Kidney (tissue), 14 donors: ENCODE measurements around the gene SPACA9. TPM values are rescaled to one million over a fixed set of nuclear protein-coding genes. Genes with fewer than 3 reads are reported as not detected.

Source experiments
- DNase-seq, 5 donors: peaks; one replicate each; pipeline ENCODE4 v3.0.0-alpha.2; 2013 to 2020
- FAIRE-seq: peaks from 2 replicates; lab custom pipeline; 2012; peaks lifted over from hg19 to GRCh38; lab: Jason Lieb, UNC
- H3K27ac ChIP-seq, 2 donors: one replicate each; pipeline ENCODE4 v1.7.0; 2013; ENCODE audit warnings: low read depth in 2 of 2, low read length in 2 of 2, inconsistent platforms in 1 of 2
- H3K27me3 ChIP-seq: one replicate; pipeline ENCODE4 v1.7.1; 2013; ENCODE audit warnings: low read length, inconsistent platforms; ENCODE audit not compliant: control insufficient read depth, insufficient read depth
- H3K36me3 ChIP-seq, 3 donors: one replicate each; pipeline versions ENCODE4 v1.7.0 to v1.7.1; 2013; ENCODE audit warnings: low read length in 3 of 3, control low read depth in 1 of 3, inconsistent platforms in 1 of 3; ENCODE audit not compliant: insufficient read depth in 3 of 3, control insufficient read depth in 2 of 3
- H3K4me1 ChIP-seq, 3 donors: one replicate each; pipeline versions ENCODE4 v1.7.0 to v1.7.1; 2013; ENCODE audit warnings: low read length in 3 of 3, inconsistent platforms in 1 of 3, low read depth in 1 of 3; ENCODE audit not compliant: control insufficient read depth in 2 of 3, insufficient read depth in 2 of 3
- H3K4me3 ChIP-seq, 3 donors: one replicate each; pipeline versions ENCODE4 v1.7.0 to v1.8.1; 2013; ENCODE audit warnings: low read length in 3 of 3, control low read depth in 1 of 3, inconsistent platforms in 1 of 3
- H3K9ac ChIP-seq, 3 donors: one replicate each; pipeline versions ENCODE4 v1.7.0 to v1.7.1; 2013; ENCODE audit warnings: low read length in 3 of 3, control low read depth in 1 of 3, inconsistent platforms in 1 of 3
- H3K9me3 ChIP-seq, 3 donors: one replicate each; pipeline versions ENCODE4 v1.7.0 to v1.7.1; 2013; ENCODE audit warnings: low read length in 3 of 3, control low read depth in 1 of 3, inconsistent platforms in 1 of 3; ENCODE audit not compliant: control insufficient read depth in 2 of 3, insufficient read depth in 1 of 3
- CTCF ChIP-seq: IDR thresholded peaks from 3 replicates; pipeline ENCODE4 v1.5.1; 2012; ENCODE audit warnings: mild to moderate bottlenecking, moderate library complexity, borderline replicate concordance; ENCODE audit not compliant: insufficient read depth; ENCODE audit errors: extremely low read depth
- intact Hi-C: fragments of 100-400 bp; cut with DNase I; formaldehyde crosslinking; loops from one replicate; pipeline ENCODE4 v1.11.1; 2022
- polyA plus RNA-seq: library from polyadenylated mRNA; stranded (reverse); fragments of 350-450 nt; fragmentation: Illumina TruSeq; extraction: RNeasy Lipid Tissue Mini Kit (QIAGEN cat#74804); gene quantifications from one replicate; pipeline ENCODE4 v1.2.3, GENCODE V29; 2014; ENCODE audit warnings: low read depth, low replicate concordance; ENCODE audit not compliant: insufficient read depth
- total RNA-seq: library from RNA; stranded (reverse); fragmentation: NEBNext Ultra II Directional; extraction: Animal tissue kit (Norgen Biotek cat#: 25700); gene quantifications from one replicate; pipeline ENCODE4 v1.2.1, GENCODE V29; 2021
- donor health status: control.
- donor health status: control.
- donor health status: control.
- donor health status: control.
- donor health status: control.
- donor health status: DM: yes; HTN: yes; CAD: no.
- donor health status: Normal renal cell carcinoma (clear cell type).

The SPACA9 gene
- total and polyA plus RNA-seq, 2 donors from 2014 or later: 8.7 to 17.1 TPM

GRCh38 chr9:132896264-132896663 lies 17.6 kb downstream of the SPACA9 start:
- no peak for TF ChIP-seq CTCF
- no peak for FAIRE-seq
- peaks cover 18 to 65% (median 53%) of the 10 kb centered on the region in 3 donors for H3K36me3 ChIP-seq

GRCh38 chr9:132896906-132897305 lies 18.2 kb downstream of the SPACA9 start:
- no peaks in the 10 kb centered on the region for H3K9me3 ChIP-seq
- H3K4me3 ChIP-seq: no peak overlapping the region
- peaks cover 20 to 67% (median 55%) of the 10 kb centered on the region in 3 donors for H3K36me3 ChIP-seq
- no peaks in the 10 kb centered on the region for H3K27me3 ChIP-seq
- no peak overlapping the region for H3K27ac ChIP-seq
- no peak for TF ChIP-seq CTCF
- no peak overlapping the region for H3K9ac ChIP-seq
- intact Hi-C loops: no loop called here
- FAIRE-seq (no peak), DNase-seq (no peak)
- no peaks in the 10 kb centered on the region for H3K4me1 ChIP-seq

More at GRCh38 chr9:132896264-132896663, 17.6 kb downstream of the SPACA9 start:
- intact Hi-C loops: no loop called here
- no peaks in the 10 kb centered on the region for H3K9me3 ChIP-seq
- no peak for DNase-seq
- no peaks in the 10 kb centered on the region for H3K27me3 ChIP-seq
- no peak overlapping the region for H3K27ac ChIP-seq
- H3K4me3 ChIP-seq: no peak overlapping the region
- H3K9ac ChIP-seq: no peak overlapping the region
- H3K4me1 ChIP-seq: no peaks in the 10 kb centered on the region

GRCh38 chr9:132898051-132898450 lies 19.4 kb downstream of the SPACA9 start:
- no peak overlapping the region for H3K4me3 ChIP-seq
- no peak for TF ChIP-seq CTCF
- no peaks in the 10 kb centered on the region for H3K4me1 ChIP-seq
- FAIRE-seq: no peak
- no peaks in the 10 kb centered on the region for H3K27me3 ChIP-seq
- no peaks in the 10 kb centered on the region for H3K9me3 ChIP-seq
- intact Hi-C loops: no loop called here
- H3K9ac ChIP-seq: no peak overlapping the region
- no peak for DNase-seq
- peaks cover 24 to 74% (median 60%) of the 10 kb centered on the region in 3 donors for H3K36me3 ChIP-seq
- no peak overlapping the region for H3K27ac ChIP-seq
